ENCODE measurements around the gene TSPAN31.

The TSPAN31 gene

GRCh38 chr12:57722716-57723629, 21.9 kb upstream of the TSPAN31 start:
- no peak for DNase-seq (ENCODE audit: low spot score)

GRCh38 chr12:57723630-57723962, 21.2 kb upstream of the TSPAN31 start:
- no peak for DNase-seq (ENCODE audit: low spot score)

- DNase-seq (ENCODE audit: low spot score): no peak
Observed at GRCh38 chr12:57724003-57724935, 20.6 kb upstream of the TSPAN31 start.

- no peak for DNase-seq (ENCODE audit: low spot score)
Observed at GRCh38 chr12:57724936-57725740, 19.7 kb upstream of the TSPAN31 start.

GRCh38 chr12:57725851-57726150, 19.0 kb upstream of the TSPAN31 start:
- DNase-seq (ENCODE audit: low spot score): no peak

- DNase-seq (ENCODE audit: low spot score): peak; percentile 15
Observed at GRCh38 chr12:57726151-57726883, 18.5 kb upstream of the TSPAN31 start.

GRCh38 chr12:57726884-57727757, 17.7 kb upstream of the TSPAN31 start:
- DNase-seq (ENCODE audit: low spot score): no peak

- DNase-seq (ENCODE audit: low spot score): no peak
Observed at GRCh38 chr12:57727758-57728395, 17.0 kb upstream of the TSPAN31 start.

GRCh38 chr12:57729321-57729844, 15.5 kb upstream of the TSPAN31 start:
- no peak for DNase-seq (ENCODE audit: low spot score)

GRCh38 chr12:57730336-57731067, 14.3 kb upstream of the TSPAN31 start:
- DNase-seq (ENCODE audit: low spot score): no peak

GRCh38 chr12:57731411-57732080, 13.3 kb upstream of the TSPAN31 start:
- DNase-seq (ENCODE audit: low spot score): no peak

GRCh38 chr12:57732270-57732669, 12.6 kb upstream of the TSPAN31 start:
- DNase-seq (ENCODE audit: low spot score): no peak

- no peak for DNase-seq (ENCODE audit: low spot score)
Observed at GRCh38 chr12:57732726-57733593, 11.9 kb upstream of the TSPAN31 start.

GRCh38 chr12:57733928-57734327, 10.9 kb upstream of the TSPAN31 start:
- DNase-seq (ENCODE audit: low spot score): no peak

GRCh38 chr12:57734591-57734990, 10.2 kb upstream of the TSPAN31 start:
- no peak for DNase-seq (ENCODE audit: low spot score)

GRCh38 chr12:57735198-57735855, 9.5 kb upstream of the TSPAN31 start:
- DNase-seq (ENCODE audit: low spot score): no peak
